GF-D8 (cell line): ENCODE measurements around the gene CYLD.

Source experiments
- DNase-seq: peaks from one replicate; lab custom pipeline; 2025; lab: John Stamatoyannopoulos, UW

The CYLD gene

DNA sequence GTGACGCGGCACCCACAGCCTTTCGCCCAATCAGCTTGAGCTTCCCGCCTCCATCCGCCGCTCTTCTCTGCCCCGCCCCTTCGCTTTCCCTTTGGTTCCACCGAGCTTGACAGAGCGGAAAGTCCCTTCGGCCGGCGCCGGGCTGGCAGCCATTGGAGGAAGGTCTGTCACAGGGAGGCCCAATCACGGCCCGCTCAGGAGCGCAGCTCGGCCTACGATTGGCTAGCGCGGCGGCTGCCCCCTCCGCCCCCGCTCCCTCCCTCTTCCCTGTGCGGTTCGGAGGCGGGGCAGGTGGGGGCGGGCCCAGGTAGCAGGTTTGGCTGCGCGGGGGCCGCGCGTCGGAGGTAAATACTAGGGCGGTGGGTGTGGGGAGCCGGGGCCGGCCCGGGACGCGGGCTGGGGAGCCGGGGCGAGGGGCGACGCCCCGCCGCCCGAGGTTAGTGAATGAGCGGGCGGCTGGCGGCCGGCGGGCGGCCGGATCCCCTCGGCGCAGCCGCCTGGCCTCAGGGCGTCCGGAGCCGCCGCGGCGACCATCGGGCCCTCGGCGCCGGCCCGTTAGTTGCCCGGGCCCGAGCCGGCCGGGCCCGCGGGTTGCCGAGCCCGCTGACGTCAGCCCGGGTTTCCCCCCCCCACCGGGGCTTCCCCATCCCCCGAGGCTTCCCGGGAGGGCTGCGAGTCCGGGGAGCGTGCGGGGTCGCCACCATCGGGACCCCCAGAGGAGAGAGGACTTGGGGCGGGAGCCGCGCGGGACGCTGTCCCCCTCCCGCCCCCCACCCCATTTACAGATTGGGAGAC is at the start of gene CYLD:
TSS of gene CYLD (plus strand) at position 306 of the 795 bp plus-strand sequence. CDS start 7,613 bp downstream, outside the sequence.
- DNase-seq = peak; percentile 97

DNA sequence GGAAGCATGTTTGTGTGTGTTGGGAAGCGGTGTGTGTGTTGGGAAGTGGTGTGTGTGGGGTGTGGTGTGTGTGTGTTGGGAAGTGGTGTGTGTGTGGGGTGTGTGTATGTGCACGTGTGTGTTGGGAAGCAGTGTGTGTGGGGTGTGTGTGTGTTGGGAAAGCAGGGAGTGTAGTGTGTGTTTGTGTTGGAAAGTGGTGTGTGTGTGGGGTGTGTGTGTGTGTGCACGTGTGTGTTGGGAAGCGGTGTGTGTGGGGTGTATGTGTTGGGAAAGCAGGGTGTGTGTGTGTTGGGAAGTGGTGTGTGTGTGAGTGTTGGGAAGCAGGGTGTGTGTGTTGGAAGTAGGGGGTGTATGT is 49.3 kb upstream of the CYLD start:
- no peak for DNase-seq

DNA sequence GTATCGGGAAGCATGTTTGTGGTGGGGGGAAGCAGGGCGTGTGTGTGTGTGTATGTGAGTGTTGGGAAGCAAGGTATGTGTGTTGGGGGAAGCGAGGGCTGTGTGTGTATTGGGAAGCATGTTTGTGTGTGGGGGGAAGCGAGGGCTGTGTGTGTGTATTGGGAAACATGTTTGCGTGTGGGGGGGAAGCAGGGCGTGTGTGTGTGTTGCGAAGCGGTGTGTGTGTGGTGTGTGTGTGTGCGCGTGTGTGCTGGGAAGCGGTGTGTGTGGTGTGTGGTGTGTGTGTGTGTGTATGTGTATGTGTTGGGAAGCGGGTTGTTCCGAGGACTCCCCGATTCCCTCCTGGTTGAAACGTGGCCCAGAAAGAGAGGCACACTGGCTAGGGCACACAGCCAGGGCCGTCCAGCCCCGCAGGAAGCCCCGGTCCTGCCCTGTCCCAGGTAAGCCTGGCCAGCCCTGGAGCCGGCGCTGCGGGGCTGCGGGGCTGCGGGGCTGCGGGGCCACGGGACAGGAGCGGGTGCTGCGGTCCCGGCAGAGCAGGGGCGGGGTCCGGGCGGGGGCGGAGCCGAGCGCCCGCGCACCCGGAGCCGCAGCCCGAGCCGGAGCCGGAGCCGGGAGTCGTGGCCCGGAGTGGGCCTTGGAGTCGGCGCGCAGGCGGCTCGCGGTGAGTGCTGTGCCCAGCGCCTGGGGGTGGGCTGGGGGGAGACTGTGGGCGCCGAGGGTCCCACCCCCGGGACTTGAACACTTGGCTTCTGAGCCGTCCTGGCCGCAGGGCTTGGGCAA is 48.7 kb upstream of the CYLD start, which contains the start of gene NOD2:
TSS of gene NOD2 (plus strand) at position 608 of the 783 bp plus-strand sequence. CDS start 5,890 bp downstream, outside the sequence.
- no peak for DNase-seq

DNA sequence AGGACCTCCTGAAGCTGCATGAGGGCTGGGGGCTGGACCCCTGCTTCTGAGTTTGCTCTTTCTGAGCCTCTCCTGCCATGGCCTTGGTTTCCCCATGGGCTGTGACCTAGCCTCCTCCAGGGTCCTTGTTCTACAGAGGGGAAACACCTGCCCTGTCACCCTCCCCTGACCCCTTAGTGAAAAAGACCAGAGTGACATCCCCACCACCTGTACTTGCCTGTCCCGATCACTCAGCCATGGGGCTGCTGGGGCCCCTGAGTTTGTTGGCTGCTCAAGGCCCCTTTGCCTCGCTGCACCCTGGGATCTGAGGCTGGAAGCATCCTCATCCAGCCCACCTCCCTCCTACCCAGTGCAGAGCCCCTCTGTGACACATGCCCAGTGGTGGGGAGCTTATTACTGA is 47.7 kb upstream of the CYLD start:
- no peak for DNase-seq

DNA sequence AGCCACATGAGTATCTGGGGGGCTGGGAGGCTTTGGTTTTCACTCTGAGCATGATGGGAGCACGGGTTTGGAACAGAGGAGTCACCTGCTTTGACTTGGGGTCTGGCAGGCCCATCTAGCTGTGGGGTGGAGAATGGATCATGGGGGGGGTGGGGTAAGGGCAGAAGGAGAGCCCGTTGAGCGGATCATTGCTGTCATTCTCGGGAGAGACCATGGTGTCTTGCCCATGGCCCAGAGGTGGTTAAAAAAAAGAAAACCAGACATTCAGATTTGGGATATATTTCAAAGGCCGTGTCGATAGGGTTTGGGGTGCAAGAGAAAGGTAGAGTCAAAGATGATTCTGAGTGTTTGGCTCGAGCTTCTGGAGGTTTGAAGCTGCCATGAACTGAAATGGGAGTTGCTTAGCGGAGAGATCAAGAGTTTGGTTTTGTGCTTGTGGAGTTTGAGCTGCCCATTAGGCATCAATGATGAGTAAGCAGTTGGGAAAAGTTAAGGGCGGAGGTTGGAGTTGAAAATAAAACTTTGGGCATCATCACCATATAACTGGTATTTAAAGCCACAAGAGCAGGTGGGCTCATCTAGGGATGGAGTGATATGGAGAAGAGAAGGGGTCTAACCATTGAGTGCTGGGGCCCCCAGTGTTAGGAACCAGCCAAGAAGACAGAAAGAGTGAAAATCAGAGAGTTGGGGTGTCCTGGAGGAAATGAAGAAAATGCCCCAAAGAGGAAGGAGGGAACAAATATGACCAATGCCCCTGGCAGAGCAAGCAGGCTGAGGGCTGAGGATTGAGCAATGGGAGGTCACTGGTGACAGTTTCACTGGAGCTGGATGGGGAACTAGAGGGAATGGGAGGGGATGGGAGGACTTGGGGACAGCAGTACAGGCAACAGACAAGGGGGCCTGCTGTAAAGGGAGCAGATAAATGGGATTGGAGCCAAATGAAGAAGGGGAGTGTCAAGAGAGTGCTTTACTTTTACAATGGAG is 46.6 kb upstream of the CYLD start:
- peak; percentile 35 for DNase-seq

DNA sequence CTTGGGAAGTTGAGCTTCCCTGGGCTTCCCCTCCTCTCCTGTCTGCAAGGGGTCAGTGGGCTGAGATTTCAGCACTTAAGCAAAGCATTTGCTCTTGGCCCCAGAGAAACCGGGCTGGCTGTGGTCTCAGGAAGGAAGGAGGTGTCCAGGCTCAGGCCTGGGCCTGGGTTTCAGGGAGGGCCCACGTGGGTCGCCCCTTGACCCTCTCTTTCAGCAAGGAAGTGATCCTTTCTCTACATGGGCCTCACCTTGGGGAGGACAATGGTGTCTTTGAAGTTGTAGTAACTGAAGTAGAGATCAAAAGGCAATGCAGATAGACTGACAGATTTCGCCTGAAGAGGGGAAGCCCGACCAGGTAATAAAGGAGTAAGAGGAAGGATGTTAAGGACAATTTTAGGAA is 45.8 kb upstream of the CYLD start:
- no peak for DNase-seq

DNA sequence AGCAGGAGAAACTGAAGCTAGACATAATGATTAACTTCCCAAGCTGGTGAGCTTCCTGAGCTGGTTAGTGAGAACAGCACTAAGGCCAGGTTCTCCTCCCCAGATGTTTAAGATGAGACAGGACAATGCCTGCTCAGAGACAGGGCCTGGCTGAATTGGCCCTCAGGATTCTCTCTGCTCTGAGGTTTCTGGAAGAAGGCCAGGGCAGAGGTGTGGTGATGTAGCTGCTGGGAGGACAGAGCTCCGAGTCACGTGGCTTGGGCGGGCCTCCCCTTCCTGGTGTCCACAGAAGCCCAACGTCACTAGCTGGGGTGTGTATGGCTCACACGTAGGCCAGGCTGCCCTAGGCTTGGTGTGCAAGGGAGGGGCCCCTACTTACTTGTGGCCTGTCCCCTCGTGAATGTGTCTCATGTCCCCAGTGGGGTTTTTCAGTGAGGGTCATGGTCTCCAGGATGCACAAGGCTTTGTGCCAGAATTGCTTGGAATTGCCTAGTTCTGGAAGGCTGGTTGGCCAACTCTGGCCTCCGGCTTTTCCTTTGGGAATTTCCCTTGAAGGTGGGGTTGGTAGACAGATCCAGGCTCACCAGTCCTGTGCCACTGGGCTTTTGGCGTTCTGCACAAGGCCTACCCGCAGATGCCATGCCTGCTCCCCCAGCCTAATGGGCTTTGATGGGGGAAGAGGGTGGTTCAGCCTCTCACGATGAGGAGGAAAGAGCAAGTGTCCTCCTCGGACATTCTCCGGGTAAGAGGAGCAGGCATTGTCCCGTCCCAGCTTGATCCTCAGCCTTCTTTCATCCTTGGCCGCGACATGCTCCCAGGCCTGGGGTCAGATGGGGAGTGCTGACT is 45.1 kb upstream of the CYLD start:
- peak; percentile 67 for DNase-seq

DNA sequence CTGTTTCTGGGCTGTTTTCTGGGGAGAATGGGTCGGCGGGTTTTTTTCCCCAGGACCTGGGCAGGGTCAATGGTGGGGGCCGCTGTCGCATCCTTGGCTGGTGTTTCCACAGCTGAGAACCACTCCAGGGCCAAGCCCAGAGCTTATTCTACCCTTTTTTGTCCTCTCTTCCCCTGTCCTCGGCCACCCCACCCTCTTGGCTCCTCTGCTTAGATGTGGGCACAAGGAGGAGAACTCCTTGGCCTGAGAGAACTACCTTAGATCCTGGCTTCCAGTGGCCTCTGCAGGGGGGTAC is 44.5 kb upstream of the CYLD start:
- no peak for DNase-seq

DNA sequence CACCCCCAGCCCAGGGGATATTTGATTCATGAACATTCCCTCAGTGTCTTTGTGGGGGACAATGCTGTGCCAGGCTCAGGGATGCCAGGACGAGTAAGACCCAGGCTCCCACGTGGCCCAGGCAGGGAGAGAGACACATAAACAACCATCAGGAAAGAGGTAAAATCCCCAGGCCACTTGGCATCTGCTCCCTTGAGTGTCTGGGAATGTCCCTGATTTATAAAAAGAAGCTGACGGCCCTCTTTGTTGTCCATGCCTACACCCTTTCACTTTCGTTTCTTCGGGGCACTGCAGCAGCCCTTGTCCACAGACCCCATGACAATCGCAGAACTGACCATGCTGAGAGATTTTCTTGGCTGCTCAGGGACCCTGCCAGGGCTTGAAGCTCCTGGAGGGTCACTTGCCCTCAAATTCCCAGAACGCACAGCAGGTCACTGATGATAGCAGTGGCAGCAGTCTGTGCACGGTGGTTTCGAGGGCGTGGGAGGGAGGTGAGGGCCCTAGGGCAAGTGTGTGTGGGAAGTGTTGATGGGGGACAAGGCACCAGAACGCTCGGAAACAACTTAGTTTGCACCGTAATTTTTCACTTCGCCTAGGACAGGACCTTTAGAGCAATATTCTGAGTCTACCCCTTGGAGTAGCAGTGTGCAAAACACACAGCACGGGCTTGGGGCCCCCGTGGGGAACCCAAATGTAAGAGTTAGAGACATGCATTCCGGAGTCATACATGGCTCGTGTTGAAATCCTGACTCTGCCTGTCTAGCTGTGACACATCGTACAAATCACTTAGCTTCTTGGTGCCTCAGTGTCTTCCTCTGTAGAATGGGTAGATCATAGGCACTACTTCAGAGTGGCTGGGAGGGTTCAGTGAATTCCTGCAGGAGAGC is 43.8 kb upstream of the CYLD start:
- DNase-seq = no peak

DNA sequence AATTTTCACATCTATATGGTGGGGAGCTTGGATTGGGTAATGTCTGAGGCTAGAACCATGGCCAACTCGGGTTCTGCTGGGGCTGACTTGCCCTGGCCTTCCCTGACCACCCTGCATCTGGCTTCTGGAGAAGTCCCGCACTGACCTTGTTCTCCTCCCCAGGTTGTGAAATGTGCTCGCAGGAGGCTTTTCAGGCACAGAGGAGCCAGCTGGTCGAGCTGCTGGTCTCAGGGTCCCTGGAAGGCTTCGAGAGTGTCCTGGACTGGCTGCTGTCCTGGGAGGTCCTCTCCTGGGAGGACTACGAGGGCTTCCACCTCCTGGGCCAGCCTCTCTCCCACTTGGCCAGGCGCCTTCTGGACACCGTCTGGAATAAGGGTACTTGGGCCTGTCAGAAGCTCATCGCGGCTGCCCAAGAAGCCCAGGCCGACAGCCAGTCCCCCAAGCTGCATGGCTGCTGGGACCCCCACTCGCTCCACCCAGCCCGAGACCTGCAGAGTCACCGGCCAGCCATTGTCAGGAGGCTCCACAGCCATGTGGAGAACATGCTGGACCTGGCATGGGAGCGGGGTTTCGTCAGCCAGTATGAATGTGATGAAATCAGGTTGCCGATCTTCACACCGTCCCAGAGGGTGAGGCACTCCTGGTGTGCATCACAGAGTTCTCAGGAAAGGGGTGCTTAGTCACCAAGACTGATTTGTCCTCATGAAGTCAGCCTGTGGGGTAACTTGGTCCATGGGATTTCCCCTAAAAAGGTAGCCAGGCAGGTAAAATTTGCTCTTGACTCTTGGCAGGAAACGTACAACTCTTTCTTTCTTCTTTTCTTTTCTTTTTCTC is 42.3 kb upstream of the CYLD start:
- DNase-seq = no peak

DNA sequence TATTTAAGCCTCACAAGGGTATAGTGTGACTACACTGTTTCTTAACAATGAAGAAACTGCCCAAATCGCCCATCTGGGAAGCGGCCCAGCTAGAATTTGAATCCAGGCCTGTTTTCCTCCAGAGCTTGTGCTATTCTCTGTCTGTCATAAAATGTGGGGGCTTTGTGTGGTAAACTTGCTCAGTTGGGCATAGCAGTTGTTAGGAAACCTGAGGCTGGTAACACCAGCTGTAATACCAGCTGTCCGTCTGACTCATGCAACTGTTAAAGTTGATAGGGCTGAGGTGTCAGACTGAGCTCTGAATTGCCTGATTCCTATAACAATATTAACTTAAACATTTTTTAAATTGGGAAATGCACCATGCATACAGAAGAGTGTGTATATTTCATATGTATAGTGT is 39.2 kb upstream of the CYLD start:
- peak; percentile 89 for DNase-seq

DNA sequence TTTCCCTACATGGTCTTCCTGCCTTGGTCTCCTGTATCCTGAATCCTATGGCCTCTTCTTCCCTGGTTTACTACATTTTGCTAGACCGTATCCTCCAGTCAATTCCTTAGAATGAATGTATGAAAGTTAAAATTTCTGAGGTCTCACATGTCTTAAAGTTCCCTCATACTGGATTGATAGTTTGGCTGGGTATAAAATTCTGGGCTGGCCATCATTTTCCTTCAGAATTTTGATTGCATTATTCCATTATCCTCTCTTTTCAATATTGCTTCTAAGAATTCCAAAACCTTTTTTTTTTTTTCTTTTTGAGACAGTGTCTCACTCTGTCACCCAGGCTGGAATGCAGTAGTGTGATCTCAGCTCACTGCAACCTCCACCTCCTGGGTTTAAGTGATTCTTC is 37.6 kb upstream of the CYLD start:
- DNase-seq = no peak

DNA sequence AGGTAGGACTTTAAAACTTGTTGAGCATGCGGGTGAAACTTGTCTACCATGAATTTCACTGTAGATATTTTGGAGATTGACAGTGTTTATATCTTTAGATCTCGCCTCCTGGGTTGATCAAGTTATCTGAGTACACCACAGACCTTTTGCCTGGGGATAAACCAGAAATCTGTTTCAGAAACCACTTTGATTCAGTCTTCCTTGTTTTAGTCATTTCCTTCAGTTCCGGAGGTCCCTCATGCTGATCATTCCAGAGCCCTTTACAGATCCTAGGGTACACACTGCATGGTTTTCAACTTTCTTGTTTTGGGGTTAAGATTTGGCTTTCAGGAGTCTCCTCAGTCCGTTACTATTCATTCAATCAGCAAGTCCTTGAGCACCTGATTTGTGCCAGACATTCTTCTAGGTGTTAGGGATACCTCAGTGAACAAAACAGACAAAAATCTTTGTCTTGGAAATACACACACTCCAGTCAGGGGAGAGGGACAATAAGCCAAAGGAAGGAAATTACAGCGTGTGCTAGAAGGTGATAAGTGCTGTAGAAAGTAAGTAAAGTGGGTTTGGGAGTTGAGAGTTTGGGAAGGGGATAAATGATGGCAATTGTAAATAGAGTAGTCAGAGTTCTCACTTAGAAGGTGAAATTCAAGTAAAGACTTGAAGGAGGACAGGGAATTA is 36.3 kb upstream of the CYLD start:
- DNase-seq = no peak

DNA sequence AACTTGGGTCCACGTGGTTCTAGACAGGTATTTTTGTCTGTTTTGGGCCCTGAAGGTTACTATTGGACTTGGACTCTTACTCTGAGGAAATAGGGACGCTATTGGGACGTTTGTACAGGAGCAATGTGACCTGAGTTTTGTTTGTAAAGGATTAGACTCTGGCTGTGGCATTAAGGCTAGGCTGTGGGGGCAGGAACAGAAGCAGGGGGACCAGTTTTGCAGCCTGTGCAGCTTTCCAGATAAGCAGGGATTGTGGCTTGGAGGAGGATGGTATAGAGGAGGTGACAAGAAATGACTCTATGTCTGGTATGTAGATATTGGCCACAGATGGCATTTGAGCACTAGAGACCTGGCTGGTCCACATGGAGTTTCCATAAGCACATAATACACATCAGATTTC is 35.6 kb upstream of the CYLD start:
- DNase-seq = no peak

DNA sequence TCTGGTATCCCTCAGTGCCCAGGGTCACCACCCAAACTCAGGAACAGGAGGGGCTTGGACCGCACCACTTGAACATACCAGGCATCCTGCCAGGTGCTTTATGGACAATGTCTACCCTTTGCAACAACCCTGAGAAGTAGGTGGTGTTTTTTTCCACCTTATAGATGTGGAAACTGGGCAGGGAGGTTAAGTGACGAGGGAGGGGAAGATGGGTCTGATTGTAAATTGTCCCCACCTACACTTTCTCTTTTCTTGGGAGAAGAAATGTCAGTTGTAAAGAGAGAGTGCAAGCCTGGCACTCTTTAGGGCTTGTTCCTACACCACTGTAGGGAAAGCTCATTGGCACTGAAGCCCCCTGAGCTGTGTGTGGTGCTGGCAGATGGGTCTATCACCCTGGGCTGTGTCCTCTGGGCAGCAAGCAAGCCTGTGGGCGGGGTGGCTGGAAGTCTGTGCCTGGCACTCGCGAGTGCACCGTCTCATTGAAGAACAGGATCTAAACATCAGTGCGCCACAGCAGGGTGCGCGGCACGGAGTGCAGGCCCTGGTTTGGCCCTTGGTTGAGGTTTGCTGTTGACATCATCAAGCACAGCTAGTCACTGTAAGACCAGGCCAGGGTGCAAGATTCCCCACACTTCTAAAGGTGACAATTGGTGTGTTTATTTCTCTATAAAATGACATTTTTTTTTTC is 33.4 kb upstream of the CYLD start:
- DNase-seq = peak; percentile 40

DNA sequence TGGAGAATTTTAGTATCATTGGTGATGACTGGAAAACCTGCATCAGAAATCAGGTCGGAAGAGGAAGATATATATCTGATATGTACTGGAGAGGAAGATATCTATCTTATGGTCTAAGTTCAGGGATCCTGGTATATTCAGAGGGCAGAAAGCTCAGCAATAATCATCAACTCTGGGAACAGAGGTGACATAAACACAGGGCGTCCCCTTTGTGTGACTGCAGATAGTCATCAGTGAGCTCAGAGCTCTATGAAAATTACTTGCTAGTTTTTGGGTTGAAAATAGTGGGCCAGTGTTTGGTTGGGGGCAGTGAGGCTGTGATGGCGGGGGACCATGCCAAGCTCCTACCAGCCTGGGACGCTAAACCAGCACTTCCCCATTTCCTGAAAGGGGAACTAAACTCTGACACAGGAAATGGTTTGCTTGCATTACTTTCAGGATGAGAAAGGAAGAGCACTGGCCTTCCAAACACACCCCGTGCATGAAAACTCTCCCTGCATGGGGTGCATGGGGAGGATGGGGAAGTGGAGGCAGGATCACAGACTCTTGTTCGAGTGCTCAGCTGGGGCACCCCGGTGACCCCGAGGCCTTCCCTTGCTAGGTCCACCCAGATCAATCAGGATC is 32.7 kb upstream of the CYLD start:
- DNase-seq = peak; percentile 81

DNA sequence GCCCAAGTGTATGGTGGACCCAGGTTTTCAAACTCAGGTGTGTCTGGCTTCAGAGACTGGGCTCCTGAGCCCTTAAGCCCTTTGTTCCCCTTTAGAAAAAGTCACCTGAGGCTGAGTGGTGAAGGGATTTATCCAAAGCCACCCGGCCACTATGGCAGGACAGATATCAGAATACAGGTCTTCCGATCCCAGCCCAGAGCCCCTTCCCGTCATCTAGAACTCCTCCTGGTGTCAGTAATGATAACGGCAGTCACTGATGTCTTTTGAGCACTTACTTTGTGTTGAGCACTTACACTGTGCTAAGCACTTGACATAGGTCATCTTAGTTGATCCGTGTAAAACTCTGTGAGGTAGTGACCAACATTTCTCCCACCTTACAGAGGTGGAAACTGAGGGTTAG is 31.9 kb upstream of the CYLD start:
- DNase-seq = no peak

DNA sequence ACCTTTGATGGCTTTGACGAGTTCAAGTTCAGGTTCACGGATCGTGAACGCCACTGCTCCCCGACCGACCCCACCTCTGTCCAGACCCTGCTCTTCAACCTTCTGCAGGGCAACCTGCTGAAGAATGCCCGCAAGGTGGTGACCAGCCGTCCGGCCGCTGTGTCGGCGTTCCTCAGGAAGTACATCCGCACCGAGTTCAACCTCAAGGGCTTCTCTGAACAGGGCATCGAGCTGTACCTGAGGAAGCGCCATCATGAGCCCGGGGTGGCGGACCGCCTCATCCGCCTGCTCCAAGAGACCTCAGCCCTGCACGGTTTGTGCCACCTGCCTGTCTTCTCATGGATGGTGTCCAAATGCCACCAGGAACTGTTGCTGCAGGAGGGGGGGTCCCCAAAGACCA is 30.8 kb upstream of the CYLD start:
- no peak for DNase-seq
